SK-N-SH (cell line): ENCODE data around the gene ZNF341. TPM values are rescaled to one million over a fixed set of nuclear protein-coding genes. Genes with fewer than 3 reads are reported as not detected.

Source experiments
- CTCF ChIA-PET: fragments of 300-600, 350-600 bp; formaldehyde crosslinking; extraction: SDS; loops from one replicate; lab custom pipeline; 2021; lab: Yijun Ruan, JAX
- POLR2A ChIA-PET: fragments of 350-600 bp; sonication (Branson Sonifier 250); formaldehyde crosslinking; extraction: SDS; loops from one replicate; lab custom pipeline; 2020; ENCODE audit warnings: antibody characterized with exemption, inconsistent platforms; lab: Yijun Ruan, JAX
- DNase-seq: peaks from one replicate; pipeline ENCODE4 v3.0.0; 2012
- H2AFZ ChIP-seq: fragments of 200-600 bp; sonication (generic); 2 replicates; pipeline ENCODE4 v1.8.1; 2016; ENCODE audit warnings: antibody characterized with exemption, mild to moderate bottlenecking, low read depth
- H3F3A ChIP-seq: fragments of 200-600 bp; sonication (generic); replicated peaks from 2 replicates; pipeline ENCODE3; 2016; ENCODE audit warnings: antibody characterized with exemption, mild to moderate bottlenecking; ENCODE audit not compliant: insufficient read depth
- H3K27ac ChIP-seq, 2 experiments: fragments of 200-500 bp in 1 of 2; fragments of 200-600 bp in 1 of 2; sonication (Bioruptor generic) in 1 of 2; sonication (generic), shearing (Covaris generic) in 1 of 2; 2 replicates each; pipeline versions ENCODE4 v1.5.1 to v1.6.1; 2014 to 2016; ENCODE audit warnings: low read depth in 2 of 2, inconsistent platforms in 1 of 2, low read length in 1 of 2, mild to moderate bottlenecking in 1 of 2, mixed read lengths in 1 of 2
- H3K27me3 ChIP-seq: fragments of 200-600 bp; sonication (generic), shearing (Covaris generic); 2 replicates; pipeline ENCODE4 v1.6.1; 2016; ENCODE audit warnings: mixed run types; ENCODE audit not compliant: insufficient read depth
- H3K36me3 ChIP-seq, 2 experiments: fragments of 200-500 bp in 1 of 2; fragments of 200-600 bp in 1 of 2; sonication (Bioruptor generic) in 1 of 2; sonication (generic) in 1 of 2; replicated peaks in 1 of 2; 2 replicates each; pipeline versions ENCODE3 to v1.5.1; 2014 to 2016; ENCODE audit warnings: low read length in 1 of 2, mild to moderate bottlenecking in 1 of 2; ENCODE audit not compliant: insufficient read depth in 2 of 2, control insufficient read depth in 1 of 2
- H3K4me1 ChIP-seq, 2 experiments: fragments of 200-500 bp in 1 of 2; fragments of 200-600 bp in 1 of 2; sonication (Bioruptor generic) in 1 of 2; sonication (generic), shearing (Covaris generic) in 1 of 2; 2 replicates each; pipeline versions ENCODE4 v1.5.1 to v1.6.1; 2014 to 2016; ENCODE audit warnings: low read depth in 1 of 2, low read length in 1 of 2, mixed run types in 1 of 2; ENCODE audit not compliant: insufficient read depth in 2 of 2, control insufficient read depth in 1 of 2
- H3K4me2 ChIP-seq: fragments of 200-600 bp; sonication (generic), shearing (Covaris generic); 2 replicates; pipeline ENCODE4 v1.6.1; 2017; ENCODE audit warnings: mixed run types
- H3K4me3 ChIP-seq, 2 experiments: fragments of 200-500 bp in 1 of 2; fragments of 200-600 bp in 1 of 2; sonication (Bioruptor generic) in 1 of 2; sonication (generic), shearing (Covaris generic) in 1 of 2; 2 replicates each; pipeline versions ENCODE4 v1.5.1 to v1.8.1; 2014 to 2016; ENCODE audit warnings: low read depth in 2 of 2, inconsistent platforms in 1 of 2, low read length in 1 of 2, mild to moderate bottlenecking in 1 of 2, mixed read lengths in 1 of 2, moderate library complexity in 1 of 2
- H3K79me2 ChIP-seq: fragments of 200-600 bp; sonication (generic); 2 replicates; pipeline ENCODE4 v1.8.1; 2017; ENCODE audit warnings: mild to moderate bottlenecking; ENCODE audit not compliant: insufficient read depth
- H3K9ac ChIP-seq: fragments of 200-600 bp; sonication (generic); 2 replicates; pipeline ENCODE4 v1.6.1; 2017; ENCODE audit warnings: mixed run types
- H3K9me2 ChIP-seq: fragments of 200-600 bp; sonication (generic); 2 replicates; pipeline ENCODE4 v1.6.1; 2017; ENCODE audit warnings: mixed run types
- H3K9me3 ChIP-seq: fragments of 200-600 bp; sonication (generic); 2 replicates; pipeline ENCODE4 v1.6.1; 2017; ENCODE audit warnings: mixed run types, mild to moderate bottlenecking, moderate library complexity
- H4K20me1 ChIP-seq: fragments of 200-600 bp; sonication (generic); 2 replicates; pipeline ENCODE4 v1.6.1; 2017; ENCODE audit warnings: mild to moderate bottlenecking, mixed run types; ENCODE audit not compliant: insufficient read depth
- ELF1 ChIP-seq: IDR thresholded peaks from 2 replicates; pipeline ENCODE4 v1.4.0; 2012
- FOSL2 ChIP-seq: IDR thresholded peaks from 2 replicates; pipeline ENCODE4 v1.4.0; 2012; ENCODE audit warnings: low read depth, mild to moderate bottlenecking, moderate library complexity, borderline replicate concordance
- FOXM1 ChIP-seq: IDR thresholded peaks from 2 replicates; pipeline ENCODE4 v1.4.0; 2012; ENCODE audit warnings: low read depth, mild to moderate bottlenecking
- GABPA ChIP-seq: IDR thresholded peaks from 2 replicates; pipeline ENCODE4 v1.4.0; 2012; ENCODE audit warnings: low read depth, mild to moderate bottlenecking
- GATA2 ChIP-seq: sonication (generic); formaldehyde crosslinking; IDR thresholded peaks from 2 replicates; pipeline ENCODE4 v1.5.0; 2020; ENCODE audit warnings: mild to moderate bottlenecking, missing genetic modification reagents
- JUND ChIP-seq: IDR thresholded peaks from 2 replicates; pipeline ENCODE4 v1.4.0; 2012
- MEF2A ChIP-seq: IDR thresholded peaks from 2 replicates; pipeline ENCODE4 v1.4.0; 2012; ENCODE audit warnings: low read depth, borderline replicate concordance
- NFIC ChIP-seq: IDR thresholded peaks from 2 replicates; pipeline ENCODE4 v1.4.0; 2012; ENCODE audit warnings: borderline replicate concordance
- RCOR1 ChIP-seq: fragments of 150-350 bp; IDR thresholded peaks from 2 replicates; pipeline ENCODE4 v1.6.1; 2017; ENCODE audit warnings: antibody characterized with exemption, low read length
- RXRA ChIP-seq: IDR thresholded peaks from 2 replicates; pipeline ENCODE4 v1.4.0; 2012; ENCODE audit warnings: low read depth, mild to moderate bottlenecking, borderline replicate concordance
- USF2 ChIP-seq: fragments of 150-350 bp; IDR thresholded peaks from 2 replicates; pipeline ENCODE4 v1.6.1; 2017; ENCODE audit warnings: antibody characterized with exemption, low read length, low read depth, borderline replicate concordance
- ZBTB33 ChIP-seq: IDR thresholded peaks from 2 replicates; pipeline ENCODE4 v1.4.0; 2012; ENCODE audit warnings: low read depth, borderline replicate concordance
- WGBS: methylation state at CpG from one replicate; pipeline ENCODE4 v1.1.6; 2017; ENCODE audit warnings: low lambda C conversion rate; 5-methylcytosine and 5-hydroxymethylcytosine counted together
- polyA plus RNA-seq, 3 experiments: library from polyadenylated mRNA; depleted of rRNA; stranded (reverse); fragments of >200 nt; gene quantifications; 2 replicates each; pipeline ENCODE4 v1.2.3, GENCODE V29; 2012
- TF ChIP-seq, protein P1 (sequence below): IDR thresholded peaks from 2 replicates; pipeline ENCODE4 v1.6.1; 2012; ENCODE audit warnings: mild to moderate bottlenecking, low read depth, low read length, moderate library complexity
- TF ChIP-seq, protein P2 (sequence below): fragments of 150-350 bp; IDR thresholded peaks from 2 replicates; pipeline ENCODE4 v1.6.1; 2016; ENCODE audit warnings: mild to moderate bottlenecking, low read depth, low read length
- TF ChIP-seq, protein P3 (sequence below): IDR thresholded peaks from 2 replicates; pipeline ENCODE4 v1.4.0; 2012; ENCODE audit warnings: low read depth

Gene ZNF341
- polyA plus RNA-seq, 1 of the 3 experiments (the other 2 are of a cell fraction) = 3.2 TPM

DNA sequence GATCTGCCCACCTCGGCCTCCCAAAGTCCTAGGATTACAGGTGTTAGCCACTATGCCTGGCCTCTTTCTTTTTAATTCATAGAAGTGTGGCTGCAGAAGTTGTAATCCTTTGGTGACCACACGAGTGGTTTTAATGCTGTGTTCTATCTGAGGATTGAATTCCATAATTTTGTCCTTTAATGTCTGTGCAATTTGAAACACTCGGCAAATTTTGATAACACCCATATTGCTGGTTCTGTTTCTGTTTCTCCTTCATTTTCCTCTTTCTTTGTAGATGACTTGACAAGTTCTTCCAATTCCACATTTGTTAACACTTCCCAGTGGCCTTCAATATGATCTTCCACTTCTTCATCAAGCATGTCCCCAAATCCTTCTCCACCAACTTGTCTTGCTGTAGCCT, 76.6 kb downstream of the ZNF341 start:
- H4K20me1 ChIP-seq = peaks cover 10% of the 10 kb centered on the region
- peaks cover 21% of the 10 kb centered on the region for H3K79me2 ChIP-seq
- no peaks in the 10 kb centered on the region for H3K36me3 ChIP-seq
- H2AFZ ChIP-seq = no peak overlapping the region
- H3K27me3 ChIP-seq = no peaks in the 10 kb centered on the region
- DNase-seq = no peak
- POLR2A ChIA-PET = no interaction called here
- no peak overlapping the region for H3K4me3 ChIP-seq
- H3F3A ChIP-seq = peaks cover 35% of the 10 kb centered on the region
- H3K9me2 ChIP-seq = no peaks in the 10 kb centered on the region
- 89% methylated on average over 3 of the region's 3 CpGs for WGBS
- no peak overlapping the region for H3K9ac ChIP-seq
- no peak overlapping the region for H3K27ac ChIP-seq
- no peaks in the 10 kb centered on the region for H3K9me3 ChIP-seq
- H3K4me1 ChIP-seq = peaks cover 11 to 13% of the 10 kb centered on the region in 2 experiments; a peak in 2 of 4 replicates
- H3K4me2 ChIP-seq = no peak overlapping the region
- TF ChIP-seq JUND (no peak), NFIC (no peak), FOSL2 (no peak), GABPA (no peak), GATA2 (CRISPR knock-in tag) (no peak), FOXM1 (no peak), RXRA (no peak), ZBTB33 (no peak)
- TF ChIP-seq, protein P1, sequence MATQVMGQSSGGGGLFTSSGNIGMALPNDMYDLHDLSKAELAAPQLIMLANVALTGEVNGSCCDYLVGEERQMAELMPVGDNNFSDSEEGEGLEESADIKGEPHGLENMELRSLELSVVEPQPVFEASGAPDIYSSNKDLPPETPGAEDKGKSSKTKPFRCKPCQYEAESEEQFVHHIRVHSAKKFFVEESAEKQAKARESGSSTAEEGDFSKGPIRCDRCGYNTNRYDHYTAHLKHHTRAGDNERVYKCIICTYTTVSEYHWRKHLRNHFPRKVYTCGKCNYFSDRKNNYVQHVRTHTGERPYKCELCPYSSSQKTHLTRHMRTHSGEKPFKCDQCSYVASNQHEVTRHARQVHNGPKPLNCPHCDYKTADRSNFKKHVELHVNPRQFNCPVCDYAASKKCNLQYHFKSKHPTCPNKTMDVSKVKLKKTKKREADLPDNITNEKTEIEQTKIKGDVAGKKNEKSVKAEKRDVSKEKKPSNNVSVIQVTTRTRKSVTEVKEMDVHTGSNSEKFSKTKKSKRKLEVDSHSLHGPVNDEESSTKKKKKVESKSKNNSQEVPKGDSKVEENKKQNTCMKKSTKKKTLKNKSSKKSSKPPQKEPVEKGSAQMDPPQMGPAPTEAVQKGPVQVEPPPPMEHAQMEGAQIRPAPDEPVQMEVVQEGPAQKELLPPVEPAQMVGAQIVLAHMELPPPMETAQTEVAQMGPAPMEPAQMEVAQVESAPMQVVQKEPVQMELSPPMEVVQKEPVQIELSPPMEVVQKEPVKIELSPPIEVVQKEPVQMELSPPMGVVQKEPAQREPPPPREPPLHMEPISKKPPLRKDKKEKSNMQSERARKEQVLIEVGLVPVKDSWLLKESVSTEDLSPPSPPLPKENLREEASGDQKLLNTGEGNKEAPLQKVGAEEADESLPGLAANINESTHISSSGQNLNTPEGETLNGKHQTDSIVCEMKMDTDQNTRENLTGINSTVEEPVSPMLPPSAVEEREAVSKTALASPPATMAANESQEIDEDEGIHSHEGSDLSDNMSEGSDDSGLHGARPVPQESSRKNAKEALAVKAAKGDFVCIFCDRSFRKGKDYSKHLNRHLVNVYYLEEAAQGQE = no peak
- TF ChIP-seq, protein P2, sequence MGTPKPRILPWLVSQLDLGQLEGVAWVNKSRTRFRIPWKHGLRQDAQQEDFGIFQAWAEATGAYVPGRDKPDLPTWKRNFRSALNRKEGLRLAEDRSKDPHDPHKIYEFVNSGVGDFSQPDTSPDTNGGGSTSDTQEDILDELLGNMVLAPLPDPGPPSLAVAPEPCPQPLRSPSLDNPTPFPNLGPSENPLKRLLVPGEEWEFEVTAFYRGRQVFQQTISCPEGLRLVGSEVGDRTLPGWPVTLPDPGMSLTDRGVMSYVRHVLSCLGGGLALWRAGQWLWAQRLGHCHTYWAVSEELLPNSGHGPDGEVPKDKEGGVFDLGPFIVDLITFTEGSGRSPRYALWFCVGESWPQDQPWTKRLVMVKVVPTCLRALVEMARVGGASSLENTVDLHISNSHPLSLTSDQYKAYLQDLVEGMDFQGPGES = no peak
- CTCF ChIA-PET = no interaction called here

GRCh38 chr20:33810259-33810658, 78.5 kb downstream of the ZNF341 start:
- Histone ChIP-seq H3K27ac (no peak overlapping the region), H3K4me2 (no peak overlapping the region), H3K9me2 (no peaks in the 10 kb centered on the region), H3K4me1 (peaks cover 7 to 16% of the 10 kb centered on the region in 2 experiments; a peak in 2 of 4 replicates), H2AFZ (peak overlapping the region; percentile 61), H4K20me1 (peaks cover 29% of the 10 kb centered on the region), H3K9ac (no peak overlapping the region), H3K36me3 (no peaks in the 10 kb centered on the region), H3F3A (peaks cover 16% of the 10 kb centered on the region), H3K4me3 (no peak overlapping the region), H3K27me3 (no peaks in the 10 kb centered on the region), H3K9me3 (no peaks in the 10 kb centered on the region), H3K79me2 (peaks cover 40% of the 10 kb centered on the region)
- WGBS = 24% methylated on average over 5 of the region's 5 CpGs
- POLR2A ChIA-PET = no interaction called here
- DNase-seq = no peak
- CTCF ChIA-PET = interaction anchor here (0.7 to 2.0 kb wide), 4 partner anchors 9 to 29 kb away, joined by 3 to 6 read pairs (median 4); no protein-coding TSS in a partner anchor
- no peak for TF ChIP-seq USF2
- no peak for TF ChIP-seq RCOR1
- TF ChIP-seq, protein P1 = no peak
- no peak for TF ChIP-seq GATA2 (CRISPR knock-in tag)
- TF ChIP-seq, protein P3, sequence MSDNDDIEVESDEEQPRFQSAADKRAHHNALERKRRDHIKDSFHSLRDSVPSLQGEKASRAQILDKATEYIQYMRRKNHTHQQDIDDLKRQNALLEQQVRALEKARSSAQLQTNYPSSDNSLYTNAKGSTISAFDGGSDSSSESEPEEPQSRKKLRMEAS = no peak
- TF ChIP-seq MEF2A = no peak
- no peak for TF ChIP-seq ELF1
- TF ChIP-seq FOXM1 = no peak
